Stimulated activated CD8-positive, alpha-beta memory T cell treated with anti-CD3 and anti-CD28 coated beads, Interleukin-15, amount 100 ng/mL, for 24 hours (primary cell): ENCODE measurements around the gene TTYH1.

Experiments
- DNase-seq: peaks from one replicate; pipeline ENCODE4 v3.0.0-alpha.2; 2020; ENCODE audit warnings: low read depth

The TTYH1 gene

GRCh38 chr19:54481326-54481930, 66.2 kb downstream of the TTYH1 start:
- DNase-seq = no peak

- DNase-seq = no peak
Measured at GRCh38 chr19:54482889-54483288, 67.6 kb downstream of the TTYH1 start.

- no peak for DNase-seq
Measured at GRCh38 chr19:54484451-54484850, 69.2 kb downstream of the TTYH1 start.

- no peak for DNase-seq
Measured at GRCh38 chr19:54485851-54486250, 70.6 kb downstream of the TTYH1 start.
